ENCODE data around the gene PPP2R2B. TPM values are rescaled to one million over a fixed set of nuclear protein-coding genes. Genes with fewer than 3 reads are reported as not detected.

The PPP2R2B gene
- total and polyA plus RNA-seq, 2 of the 4 experiments (the other 2 are of a cell fraction): not detected

DNA sequence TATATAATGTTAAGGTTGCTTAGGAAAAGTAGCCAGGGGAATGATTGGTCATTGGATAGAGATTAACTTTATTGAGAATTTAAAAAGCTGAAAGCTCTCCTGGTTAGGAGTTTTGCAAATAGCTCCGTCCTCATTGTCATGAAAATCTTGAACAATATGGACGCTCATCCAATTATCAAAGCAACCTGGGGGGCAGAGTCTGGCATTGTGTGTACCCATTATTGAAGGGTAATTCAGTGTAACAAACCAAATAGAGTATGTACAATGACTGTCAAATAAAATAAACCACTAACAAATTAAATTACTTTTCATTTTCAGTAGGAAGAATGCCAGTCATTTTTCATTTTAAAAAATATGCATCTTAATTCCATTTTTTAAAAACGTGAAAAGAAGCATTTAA is 218.6 kb downstream of the PPP2R2B start:
- no peak overlapping the region for H4K8ac ChIP-seq (ENCODE audit: low read depth in 2 of 2, low read length in 2 of 2)
- no peaks in the 10 kb centered on the region for H3K79me1 ChIP-seq (ENCODE audit: low read depth in 1 of 2, low read length in 2 of 2)
- no peaks in the 10 kb centered on the region for H3K36me3 ChIP-seq (ENCODE audit: control insufficient read depth, insufficient read depth, low read length)
- no peaks in the 10 kb centered on the region for H3K4me1 ChIP-seq (ENCODE audit: control insufficient read depth, insufficient read depth, low read length)
- no peak overlapping the region for H3K18ac ChIP-seq (ENCODE audit: low read depth, low read length)
- H4K91ac ChIP-seq (ENCODE audit: insufficient read depth, low read depth, low read length): no peak overlapping the region
- H3K9ac ChIP-seq (ENCODE audit: low read depth, low read length): no peak overlapping the region
- no peak overlapping the region for H4K5ac ChIP-seq (ENCODE audit: low read depth, low read length)
- no peak for ATAC-seq (ENCODE audit: low read depth)
- TF ChIP-seq CEBPB (IDR thresholded peaks at IDR 0.05; ENCODE audit: low read depth, low read length): no peak
- H3K56ac ChIP-seq (ENCODE audit: extremely low read depth, insufficient read depth, low read length): no peak overlapping the region
- ChIA-PET CTCF (no interaction called here), POLR2A (ENCODE audit: unreplicated experiment) (no interaction called here)
- H2AK9ac ChIP-seq (replicated peaks; ENCODE audit: low read depth, low read length, poor library complexity): no peak overlapping the region
- dilution Hi-C loops (cut with HindIII; ENCODE audit: low sequenced_read_pairs, unreplicated experiment) (no loop called here), intact Hi-C loops (cut with micrococcal nuclease) (no loop called here), in situ Hi-C loops (cut with MboI; ENCODE audit: low sequenced_read_pairs) (no loop called here)
- H3K9me3 ChIP-seq (ENCODE audit: control insufficient read depth, insufficient read depth, low read length): peaks cover 3% of the 10 kb centered on the region; the same call in 1 of the 2 replicates
- BruUV-seq (replicated peaks): no TSS peak
- WGBS, 2 experiments (ENCODE audit: extremely low coverage in 2 of 2, insufficient read length in 1 of 2): no CpG with 5 or more reads among the region's 3 CpGs
- H2BK5ac ChIP-seq (ENCODE audit: low read depth, low read length, poor library complexity, severe bottlenecking): no peak overlapping the region
- H2AK5ac ChIP-seq (ENCODE audit: low read depth, low read length): no peak overlapping the region
- no peak overlapping the region for H2AFZ ChIP-seq (replicated peaks; ENCODE audit: low read length, poor library complexity)
- no peak overlapping the region for H3K27ac ChIP-seq (ENCODE audit: insufficient read depth, low read length)
- H3K4me3 ChIP-seq (ENCODE audit: insufficient read depth, low read depth, low read length): no peak overlapping the region
- no peaks in the 10 kb centered on the region for H4K20me1 ChIP-seq (ENCODE audit: insufficient read depth, low read length)
- no peaks in the 10 kb centered on the region for H3K9me1 ChIP-seq (ENCODE audit: insufficient read depth, low read length)
- DNase-seq: no peak
- no peak overlapping the region for H3K4ac ChIP-seq (ENCODE audit: low read depth, low read length)
- H3K27me3 ChIP-seq (ENCODE audit: control insufficient read depth, insufficient read depth, low read length): no peaks in the 10 kb centered on the region
- no peak overlapping the region for H2BK20ac ChIP-seq (ENCODE audit: low read depth, low read length)
- no peak overlapping the region for H3K14ac ChIP-seq (replicated peaks; ENCODE audit: low read depth, low read length)
- no peak overlapping the region for H2BK120ac ChIP-seq (ENCODE audit: low read depth, low read length)
- H3K4me2 ChIP-seq (ENCODE audit: low read depth, low read length): no peak overlapping the region
- no peak overlapping the region for H3K23ac ChIP-seq (ENCODE audit: low read depth, low read length)
- H2BK15ac ChIP-seq (ENCODE audit: low read depth, low read length): no peak overlapping the region
